GM10847 (cell line): Measurements from ENCODE around the gene LRG1.

Experiments
- POLR2A ChIP-seq: IDR thresholded peaks from 2 replicates; pipeline ENCODE4 v1.6.1; 2011; ENCODE audit not compliant: insufficient read length; ENCODE audit errors: extremely low read depth

The LRG1 gene

GRCh38 chr19:4539693-4540581, at the start of gene LRG1:
Gene LRG1 (minus strand): TSS chr19:4540036. CDS start chr19:4540013, 23 bp downstream.
- TF ChIP-seq POLR2A = no peak

GRCh38 chr19:4588291-4588761, 48.5 kb upstream of the LRG1 start:
- no peak for TF ChIP-seq POLR2A

GRCh38 chr19:4587527-4587926, 47.7 kb upstream of the LRG1 start:
- no peak for TF ChIP-seq POLR2A

- TF ChIP-seq POLR2A = no peak
Measured at GRCh38 chr19:4586691-4587090, 46.9 kb upstream of the LRG1 start.

GRCh38 chr19:4586245-4586644, 46.4 kb upstream of the LRG1 start:
- TF ChIP-seq POLR2A = no peak

- no peak for TF ChIP-seq POLR2A
Measured at GRCh38 chr19:4585556-4585955, 45.7 kb upstream of the LRG1 start.

- no peak for TF ChIP-seq POLR2A
Measured at GRCh38 chr19:4584670-4585460, 45.0 kb upstream of the LRG1 start.

GRCh38 chr19:4583961-4584669, 44.3 kb upstream of the LRG1 start:
- no peak for TF ChIP-seq POLR2A

- TF ChIP-seq POLR2A = no peak
Measured at GRCh38 chr19:4582980-4583842, 43.4 kb upstream of the LRG1 start.

- TF ChIP-seq POLR2A = no peak
Measured at GRCh38 chr19:4581666-4582553, 42.1 kb upstream of the LRG1 start.

- TF ChIP-seq POLR2A = no peak
Measured at GRCh38 chr19:4580961-4581665, 41.3 kb upstream of the LRG1 start.

- no peak for TF ChIP-seq POLR2A
Measured at GRCh38 chr19:4580021-4580901, 40.4 kb upstream of the LRG1 start.
